Esophagus squamous epithelium (tissue), 5 donors: ENCODE data around the gene MMP11. TPM values are rescaled to one million over a fixed set of nuclear protein-coding genes. Genes with fewer than 3 reads are reported as not detected.

Experiments
- DNase-seq: peaks from one replicate; lab custom pipeline; 2025; lab: John Stamatoyannopoulos, UW
- H3K27ac ChIP-seq, 4 donors: fragments of 200-600 bp; sonication (generic); one replicate each; pipeline ENCODE4 v1.5.1; 2016 to 2019; ENCODE audit warnings: mild to moderate bottlenecking in 1 of 4
- H3K27me3 ChIP-seq, 4 donors: fragments of 200-600 bp; sonication (generic); 1 replicate in 3 of 4; 2 replicates in 1 of 4; pipeline versions ENCODE4 v1.5.1 to v1.6.0; 2017 to 2021; ENCODE audit warnings: antibody characterized with exemption in 1 of 4
- H3K36me3 ChIP-seq, 3 donors: fragments of 200-600 bp; sonication (generic); one replicate each; pipeline ENCODE4 v1.5.1; 2016 to 2019
- H3K4me1 ChIP-seq, 3 donors: fragments of 200-600 bp; sonication (generic); one replicate each; pipeline ENCODE4 v1.5.1; 2017 to 2019
- H3K4me3 ChIP-seq, 4 donors: fragments of 200-600 bp; sonication (generic); 1 replicate in 3 of 4; 2 replicates in 1 of 4; pipeline ENCODE4 v1.5.1; 2016 to 2019; ENCODE audit warnings: mild to moderate bottlenecking in 2 of 4, moderate library complexity in 1 of 4
- H3K9me3 ChIP-seq, 3 donors: fragments of 200-600 bp; sonication (generic); one replicate each; pipeline ENCODE4 v1.5.1; 2016 to 2019
- CTCF ChIP-seq, 6 experiments: fragments of 450-650 bp in 4 of 6; fragments of 200-600 bp in 2 of 6; sonication (generic) in 2 of 6; IDR thresholded peaks; one replicate each; pipeline ENCODE4 v1.5.1; 2016 to 2019; ENCODE audit warnings: antibody characterized with exemption in 6 of 6, mild to moderate bottlenecking in 4 of 6, moderate library complexity in 4 of 6
- POLR2A ChIP-seq, 4 donors: fragments of 450-650 bp; IDR thresholded peaks; one replicate each; pipeline ENCODE4 v1.6.1; 2017; ENCODE audit warnings: antibody characterized with exemption in 4 of 4, mild to moderate bottlenecking in 4 of 4, moderate library complexity in 3 of 4
- WGBS, 2 donors: methylation state at CpG; one replicate each; pipeline ENCODE4 v1.1.5; 2018; 5-methylcytosine and 5-hydroxymethylcytosine counted together
- intact Hi-C: fragments of 100-400 bp; cut with DNase I; formaldehyde crosslinking; loops from one replicate; pipeline ENCODE4 v1.15.0; 2022
- total RNA-seq, 4 donors: library from RNA; depleted of rRNA; stranded (reverse); fragments of >200 nt; gene quantifications; one replicate each; pipeline ENCODE4 v1.1.0, GENCODE V29; 2016
- donor health status: DM: yes; HTN: yes; CAD: no.

The MMP11 gene
- total RNA-seq, 4 donors from 2014 or later, result 0.34 to 1.6 (median 1.1) TPM

GRCh38 chr22:23753385-23753784, 19.3 kb upstream of the MMP11 start:
- intact Hi-C loops, result no loop called here
- H3K4me1 ChIP-seq, result peaks cover 0 to 33% (median 7%) of the 10 kb centered on the region in 3 donors
- H3K27me3 ChIP-seq, result no peaks in the 10 kb centered on the region
- H3K4me3 ChIP-seq, result no peak overlapping the region
- H3K9me3 ChIP-seq, result no peaks in the 10 kb centered on the region
- H3K27ac ChIP-seq, result no peak overlapping the region
- WGBS, 2 donors, result 80 to 82% methylated on average over 2 of the region's 2 CpGs
- TF ChIP-seq POLR2A (IDR thresholded peaks at IDR 0.05), result no peak
- TF ChIP-seq CTCF (IDR thresholded peaks at IDR 0.05), result no peak
- H3K36me3 ChIP-seq, result no peaks in the 10 kb centered on the region
- no peak for DNase-seq

GRCh38 chr22:23754220-23754919, 18.3 kb upstream of the MMP11 start, which contains the start of gene VPREB3:
VPREB3 (minus strand) TSS chr22:23754425; CDS start chr22:23754363, 62 bp downstream.
- intact Hi-C loops, result no loop called here
- DNase-seq, result no peak
- WGBS, 2 donors, result 88 to 89% methylated on average over 10 to 11 of the region's 14 CpGs

GRCh38 chr22:23754980-23755636, 17.5 kb upstream of the MMP11 start:
- Histone ChIP-seq H3K4me1 (peaks cover 0 to 26% (median 3%) of the 10 kb centered on the region in 3 donors), H3K4me3 (no peak overlapping the region), H3K27me3 (no peaks in the 10 kb centered on the region), H3K36me3 (no peaks in the 10 kb centered on the region), H3K27ac (no peak overlapping the region), H3K9me3 (no peaks in the 10 kb centered on the region)
- 49 to 69% methylated on average over 6 of the region's 6 CpGs for WGBS, 2 donors
- intact Hi-C loops, result no loop called here
- DNase-seq, result no peak
- no peak for TF ChIP-seq CTCF (IDR thresholded peaks at IDR 0.05)
- no peak for TF ChIP-seq POLR2A (IDR thresholded peaks at IDR 0.05)

More at GRCh38 chr22:23754220-23754919, 18.3 kb upstream of the MMP11 start, which contains the start of gene VPREB3:
- no peak within 1 kb of the TSS for H3K27ac ChIP-seq
- H3K4me1 ChIP-seq, result peaks cover 0 to 33% (median 7%) of the 10 kb centered on the region in 3 donors
- no peaks in the 10 kb centered on the region for H3K36me3 ChIP-seq
- no peaks in the 10 kb centered on the region for H3K9me3 ChIP-seq
- no peak within 1 kb of the TSS for H3K4me3 ChIP-seq
- TF ChIP-seq CTCF (IDR thresholded peaks at IDR 0.05) (no peak), POLR2A (IDR thresholded peaks at IDR 0.05) (no peak)
- no peaks in the 10 kb centered on the region for H3K27me3 ChIP-seq

- 77 to 83% methylated on average over 7 to 8 of the region's 8 CpGs for WGBS, 2 donors
- Histone ChIP-seq H3K27ac (no peak overlapping the region), H3K4me1 (peaks cover 0 to 20% (median 0%) of the 10 kb centered on the region in 3 donors), H3K36me3 (no peaks in the 10 kb centered on the region), H3K27me3 (no peaks in the 10 kb centered on the region), H3K4me3 (no peak overlapping the region), H3K9me3 (no peaks in the 10 kb centered on the region)
- intact Hi-C loops, result no loop called here
- no peak for DNase-seq
- TF ChIP-seq CTCF (IDR thresholded peaks at IDR 0.05), result no peak
- no peak for TF ChIP-seq POLR2A (IDR thresholded peaks at IDR 0.05)
Observed at GRCh38 chr22:23755711-23756110, 16.9 kb upstream of the MMP11 start.

GRCh38 chr22:23756891-23757290, 15.8 kb upstream of the MMP11 start:
- no peak for DNase-seq
- no peaks in the 10 kb centered on the region for H3K27me3 ChIP-seq
- TF ChIP-seq CTCF (IDR thresholded peaks at IDR 0.05) (no peak), POLR2A (IDR thresholded peaks at IDR 0.05) (no peak)
- WGBS, 2 donors, result 56 to 65% methylated on average over 4 of the region's 4 CpGs
- peaks cover 0 to 13% (median 0%) of the 10 kb centered on the region in 3 donors for H3K4me1 ChIP-seq
- no peaks in the 10 kb centered on the region for H3K9me3 ChIP-seq
- H3K36me3 ChIP-seq, result no peaks in the 10 kb centered on the region
- no peak overlapping the region for H3K4me3 ChIP-seq
- intact Hi-C loops, result no loop called here
- no peak overlapping the region for H3K27ac ChIP-seq
